Measurements from ENCODE around the gene LPAR2.

DNA sequence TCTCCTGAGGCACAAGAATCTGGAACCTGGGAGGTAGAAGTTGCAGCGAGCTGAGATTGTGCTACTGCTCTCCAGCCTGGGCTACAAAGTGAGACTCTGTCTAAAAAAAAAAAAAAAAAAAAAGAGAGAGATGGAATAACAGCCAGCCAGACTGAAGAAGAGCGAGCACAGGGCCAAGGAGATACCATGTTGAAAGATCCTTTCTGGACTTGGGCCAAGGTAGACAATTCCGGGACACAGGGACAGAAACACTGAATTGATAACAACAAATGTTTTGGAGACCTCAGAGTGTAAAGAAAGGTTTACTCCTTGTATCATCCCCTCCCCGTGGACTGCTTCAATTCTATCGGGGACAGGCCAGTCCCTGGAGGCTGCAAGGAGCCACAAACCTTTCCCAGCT lies 4.6 kb downstream of the LPAR2 start:
- TF ChIP-seq EZH2 (optimal IDR thresholded peaks at IDR 0.05; ENCODE audit: low read depth, low read length): no peak
- TF ChIP-seq, protein P1, sequence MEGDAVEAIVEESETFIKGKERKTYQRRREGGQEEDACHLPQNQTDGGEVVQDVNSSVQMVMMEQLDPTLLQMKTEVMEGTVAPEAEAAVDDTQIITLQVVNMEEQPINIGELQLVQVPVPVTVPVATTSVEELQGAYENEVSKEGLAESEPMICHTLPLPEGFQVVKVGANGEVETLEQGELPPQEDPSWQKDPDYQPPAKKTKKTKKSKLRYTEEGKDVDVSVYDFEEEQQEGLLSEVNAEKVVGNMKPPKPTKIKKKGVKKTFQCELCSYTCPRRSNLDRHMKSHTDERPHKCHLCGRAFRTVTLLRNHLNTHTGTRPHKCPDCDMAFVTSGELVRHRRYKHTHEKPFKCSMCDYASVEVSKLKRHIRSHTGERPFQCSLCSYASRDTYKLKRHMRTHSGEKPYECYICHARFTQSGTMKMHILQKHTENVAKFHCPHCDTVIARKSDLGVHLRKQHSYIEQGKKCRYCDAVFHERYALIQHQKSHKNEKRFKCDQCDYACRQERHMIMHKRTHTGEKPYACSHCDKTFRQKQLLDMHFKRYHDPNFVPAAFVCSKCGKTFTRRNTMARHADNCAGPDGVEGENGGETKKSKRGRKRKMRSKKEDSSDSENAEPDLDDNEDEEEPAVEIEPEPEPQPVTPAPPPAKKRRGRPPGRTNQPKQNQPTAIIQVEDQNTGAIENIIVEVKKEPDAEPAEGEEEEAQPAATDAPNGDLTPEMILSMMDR (IDR thresholded peaks at IDR 0.05; ENCODE audit: low read length): no peak
- TF ChIP-seq EZH2phosphoT487 (IDR thresholded peaks at IDR 0.05; ENCODE audit: low read length): no peak

All from MM.1S (cell line).